ENCODE measurements around the gene CIAO2A.

The CIAO2A gene

GRCh38 chr15:64023220-64023619 lies 70.4 kb downstream of the CIAO2A start:
- no peak for DNase-seq (ENCODE audit: low read depth)
- in situ Hi-C loops (cut with HindIII; ENCODE audit: low sequenced_read_pairs): no loop called here
- H3K4me3 ChIP-seq (ENCODE audit: low read depth, low read length): no peak overlapping the region
- TF ChIP-seq CTCF (IDR thresholded peaks at IDR 0.05; ENCODE audit: low read depth, low read length, missing control alignments): no peak

- in situ Hi-C loops (cut with HindIII; ENCODE audit: low sequenced_read_pairs): no loop called here
- TF ChIP-seq CTCF (IDR thresholded peaks at IDR 0.05; ENCODE audit: low read depth, low read length, missing control alignments): no peak
- no peak for DNase-seq (ENCODE audit: low read depth)
Observed at GRCh38 chr15:64022571-64022970, 71.1 kb downstream of the CIAO2A start.

More at GRCh38 chr15:64022571-64022970, 71.1 kb downstream of the CIAO2A start:
- no peak overlapping the region for H3K4me3 ChIP-seq (ENCODE audit: low read depth, low read length)

Measured in astrocyte of the cerebellum (primary cell).